Urinary bladder (tissue), 4 donors: ENCODE results near the gene GNG7. TPM values are rescaled to one million over a fixed set of nuclear protein-coding genes. Genes with fewer than 3 reads are reported as not detected.
"Not testable (repeated sequence)": the region's sequence is repeated elsewhere in the genome, so short reads cannot be mapped to it uniquely, and the experiment has no call there.

ENCODE experiments used
- DNase-seq: peaks from one replicate; pipeline ENCODE4 v3.0.0-alpha.2; 2015; ENCODE audit errors: extremely low spot score
- H3K27ac ChIP-seq: one replicate; pipeline ENCODE4 v1.5.1; 2013; ENCODE audit warnings: low read depth, mild to moderate bottlenecking, moderate library complexity
- H3K36me3 ChIP-seq: one replicate; pipeline ENCODE4 v1.6.1; 2013; ENCODE audit warnings: mild to moderate bottlenecking, moderate library complexity; ENCODE audit not compliant: insufficient read depth
- H3K4me1 ChIP-seq: one replicate; pipeline ENCODE4 v1.6.1; 2013; ENCODE audit warnings: mild to moderate bottlenecking, moderate library complexity; ENCODE audit not compliant: insufficient read depth
- H3K4me3 ChIP-seq: one replicate; pipeline ENCODE4 v1.5.1; 2013; ENCODE audit warnings: low read depth, low read length
- WGBS: extraction: QIAGEN DNeasy Blood & Tissue Kit; methylation state at CpG from one replicate; pipeline ENCODE4 v1.1.7; 2013; 5-methylcytosine and 5-hydroxymethylcytosine counted together
- polyA plus RNA-seq: library from polyadenylated mRNA; stranded (reverse); fragments of 200-250 nt; gene quantifications from one replicate; pipeline ENCODE4 v1.2.3, GENCODE V29; 2013
- small RNA-seq: library from RNA; depleted of rRNA; stranded (forward); fragments of <200 nt; gene quantifications from one replicate; pipeline ENCODE3, GENCODE V24; 2014
- total RNA-seq: library from RNA; depleted of rRNA; stranded (reverse); fragments of >200 nt; gene quantifications from one replicate; pipeline ENCODE4 v1.2.3, GENCODE V29; 2014
- donor health status: healthy with polysubstance abuse.
- donor health status: healthy.

The GNG7 gene
- total and polyA plus RNA-seq, 2 donors: 2.8 to 13.9 TPM

GRCh38 chr19:2469915-2470200, 232.6 kb downstream of the GNG7 start:
- not testable (repeated sequence) for DNase-seq, H3K36me3 ChIP-seq, H3K27ac ChIP-seq, H3K4me1 ChIP-seq, H3K4me3 ChIP-seq
- 85% methylated on average over 8 of the region's 8 CpGs for WGBS

GRCh38 chr19:2469102-2469914, 233.2 kb downstream of the GNG7 start:
- 61% methylated on average over 23 of the region's 23 CpGs for WGBS
- Histone ChIP-seq H3K4me3 (no peak overlapping the region), H3K4me1 (no peaks in the 10 kb centered on the region), H3K27ac (no peak overlapping the region), H3K36me3 (no peaks in the 10 kb centered on the region)
- DNase-seq: no peak

DNA sequence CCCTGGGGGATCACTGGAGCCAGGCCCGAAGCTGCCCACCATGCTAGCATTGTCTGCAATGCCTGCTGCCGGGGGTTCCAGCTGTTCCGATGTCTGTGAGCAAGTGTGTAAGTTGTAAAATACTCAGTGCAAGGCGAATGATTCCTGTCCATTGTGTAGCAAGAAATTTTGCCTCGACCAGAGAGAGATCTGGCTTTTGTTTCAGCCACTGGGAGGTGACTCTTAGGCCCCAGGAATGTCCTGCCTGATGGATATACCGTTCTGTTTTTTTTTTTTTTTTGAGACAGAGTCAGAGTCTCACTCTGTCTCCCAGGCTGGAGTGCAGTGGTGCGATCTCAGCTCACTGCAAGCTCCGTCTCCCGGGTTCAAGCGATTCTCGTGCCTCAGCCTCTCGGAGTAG, 233.9 kb downstream of the GNG7 start:
- DNase-seq: no peak
- 75% methylated on average over 12 of the region's 12 CpGs for WGBS
- H3K36me3 ChIP-seq: no peaks in the 10 kb centered on the region
- H3K4me1 ChIP-seq: no peaks in the 10 kb centered on the region
- H3K4me3 ChIP-seq: no peak overlapping the region
- no peak overlapping the region for H3K27ac ChIP-seq

DNA sequence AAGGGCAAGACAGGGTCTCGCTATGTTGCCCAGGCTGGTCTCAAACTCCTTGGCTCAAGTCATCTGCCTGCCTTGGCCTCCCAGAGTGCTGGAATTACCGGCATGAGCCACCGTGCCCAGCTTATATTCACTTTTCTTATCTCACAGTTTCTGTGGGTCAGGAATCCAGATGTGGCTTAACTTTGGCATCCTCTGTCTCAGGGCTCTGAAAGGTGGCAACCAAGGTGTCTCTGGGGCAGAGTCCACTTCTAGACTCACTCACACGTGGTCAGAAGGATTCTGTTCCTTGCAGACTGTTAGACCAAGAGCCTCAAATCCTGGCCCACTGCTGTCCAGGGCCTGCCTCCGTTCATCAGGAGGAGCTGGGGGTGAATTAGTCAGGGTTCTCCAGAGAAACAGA, 238.1 kb downstream of the GNG7 start:
- Histone ChIP-seq H3K4me3 (no peak overlapping the region), H3K27ac (no peak overlapping the region), H3K4me1 (peaks cover 2% of the 10 kb centered on the region), H3K36me3 (no peaks in the 10 kb centered on the region)
- no peak for DNase-seq
- 63% methylated on average over 5 of the region's 5 CpGs for WGBS

- H3K36me3 ChIP-seq, H3K27ac ChIP-seq, DNase-seq, H3K4me3 ChIP-seq, H3K4me1 ChIP-seq: not testable (repeated sequence)
- 97% methylated on average over 5 of the region's 5 CpGs for WGBS
These were observed 238.8 kb downstream of the GNG7 start for GRCh38 chr19:2463694-2464093.

DNA sequence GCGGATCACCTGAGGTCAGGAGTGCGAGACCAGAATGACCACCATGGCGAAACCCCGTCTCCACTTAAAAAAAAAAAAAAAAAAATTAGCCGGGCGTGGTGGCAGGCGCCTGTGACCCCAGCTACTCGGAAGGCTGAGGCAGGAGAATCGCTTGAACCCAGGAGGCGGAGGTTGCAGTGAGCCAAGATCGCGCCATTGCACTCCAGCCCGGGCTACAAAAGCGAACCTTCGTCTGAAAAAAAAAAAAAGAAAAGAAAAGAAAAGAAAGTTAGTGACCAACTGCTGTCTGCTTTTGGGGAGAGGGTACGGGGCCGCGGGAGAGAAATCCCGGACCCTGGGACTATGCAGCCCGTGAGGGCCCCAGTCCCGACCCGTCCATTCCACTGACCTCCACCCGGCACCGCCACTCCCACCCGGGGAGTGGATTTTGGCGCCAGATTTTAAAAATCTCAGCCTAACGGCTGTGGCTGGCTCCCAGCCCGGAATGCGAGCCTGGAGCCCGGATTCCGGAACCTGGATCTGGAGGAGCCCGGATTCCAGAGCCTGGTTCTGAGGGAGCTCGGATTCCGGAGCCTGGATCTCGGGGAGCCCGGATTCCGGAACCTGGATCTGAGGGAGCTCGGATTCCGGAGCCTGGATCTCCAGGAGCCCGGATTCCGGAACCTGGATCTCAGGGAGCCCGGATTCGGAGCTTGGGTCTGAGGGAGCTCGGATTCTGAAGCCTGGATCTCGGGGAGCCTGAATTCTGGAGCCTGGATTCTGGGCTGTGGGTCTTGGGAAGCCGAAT, 239.7 kb downstream of the GNG7 start:
- DNase-seq: peak; percentile 87
- Histone ChIP-seq H3K4me3 (peak overlapping the region; percentile 30), H3K27ac (no peak overlapping the region), H3K4me1 (peaks cover 2% of the 10 kb centered on the region), H3K36me3 (no peaks in the 10 kb centered on the region)
- 12% methylated on average over 46 of the region's 46 CpGs for WGBS

GRCh38 chr19:2461751-2462634, 240.5 kb downstream of the GNG7 start:
- Histone ChIP-seq H3K4me3 (peak overlapping the region; percentile 43), H3K36me3 (no peaks in the 10 kb centered on the region), H3K27ac (no peak overlapping the region), H3K4me1 (peaks cover 2% of the 10 kb centered on the region)
- 3% methylated on average over 62 of the region's 62 CpGs for whole genome bisulfite sequencing
- no peak for DNase-seq

Small RNA genes lying within 50 kb of the gene (small RNA-seq; reads per million reads assigned to genes)
- not detected for gene MIR7850
- not detected for gene RN7SL121P
- gene RNU6-993P: not detected

Other genes with a start within 250 kb of the GNG7 start
- gene LMNB2, start 245.7 kb downstream of the GNG7 start, total RNA-seq: 33.4 TPM
- 22.2 TPM for gene LMNB2, start 245.7 kb downstream of the GNG7 start, polyA plus RNA-seq
- gene GADD45B, start 226.6 kb downstream of the GNG7 start, total RNA-seq: 23.2 TPM
- gene GADD45B, start 226.6 kb downstream of the GNG7 start, polyA plus RNA-seq: 163 TPM
- gene DIRAS1, start 18.7 kb upstream of the GNG7 start, total RNA-seq: 3.2 TPM
- 13.3 TPM for gene DIRAS1, start 18.7 kb upstream of the GNG7 start, polyA plus RNA-seq
- 14.3 TPM for gene SLC39A3, start 37.3 kb upstream of the GNG7 start, total RNA-seq
- gene SLC39A3, start 37.3 kb upstream of the GNG7 start, polyA plus RNA-seq: 44.0 TPM
- 17.6 TPM for gene SGTA, start 80.6 kb upstream of the GNG7 start, total RNA-seq
- gene SGTA, start 80.6 kb upstream of the GNG7 start, polyA plus RNA-seq: 65.5 TPM
- 29.2 TPM for gene THOP1, start 82.8 kb upstream of the GNG7 start, total RNA-seq
- 50.4 TPM for gene THOP1, start 82.8 kb upstream of the GNG7 start, polyA plus RNA-seq
- 6.0 TPM for gene ZNF554, start 117.2 kb upstream of the GNG7 start, total RNA-seq
- 2.5 TPM for gene ZNF554, start 117.2 kb upstream of the GNG7 start, polyA plus RNA-seq
- 14.8 TPM for gene ZNF555, start 138.8 kb upstream of the GNG7 start, total RNA-seq
- 4.4 TPM for gene ZNF555, start 138.8 kb upstream of the GNG7 start, polyA plus RNA-seq
- gene ZNF556, start 164.6 kb upstream of the GNG7 start, total RNA-seq: 1.3 TPM
- gene ZNF556, start 164.6 kb upstream of the GNG7 start, polyA plus RNA-seq: 0.08 TPM
- gene ZNF57, start 198.2 kb upstream of the GNG7 start, total RNA-seq: 5.1 TPM
- gene ZNF57, start 198.2 kb upstream of the GNG7 start, polyA plus RNA-seq: 4.4 TPM
- 6.8 TPM for gene ZNF77, start 242.3 kb upstream of the GNG7 start, total RNA-seq
- 4.3 TPM for gene ZNF77, start 242.3 kb upstream of the GNG7 start, polyA plus RNA-seq